Keratinocyte (primary cell): ENCODE data around the gene ITIH4. TPM values are rescaled to one million over a fixed set of nuclear protein-coding genes. Genes with fewer than 3 reads are reported as not detected.

Experiments used
- DNase-seq: peaks from one replicate; pipeline ENCODE4 v3.0.0-alpha.2; 2011; ENCODE audit warnings: low read depth, missing footprints, low spot score
- FAIRE-seq: peaks from 2 replicates; lab custom pipeline; 2011; peaks lifted over from hg19 to GRCh38; lab: Jason Lieb, UNC
- H2AFZ ChIP-seq: 2 replicates; pipeline ENCODE4 v1.6.0; 2012; ENCODE audit warnings: low read length, control low read depth, inconsistent platforms; ENCODE audit not compliant: control insufficient read depth
- H3K27ac ChIP-seq: 2 replicates; pipeline ENCODE4 v1.5.1; 2011; ENCODE audit warnings: low read length; ENCODE audit not compliant: control insufficient read depth, insufficient read depth
- H3K27me3 ChIP-seq: 3 replicates; pipeline ENCODE4 v1.6.0; 2011; ENCODE audit warnings: low read length; ENCODE audit not compliant: control insufficient read depth, insufficient read depth; ENCODE audit errors: extremely low read depth
- H3K36me3 ChIP-seq, 2 experiments: 2 replicates in 1 of 2; 3 replicates in 1 of 2; pipeline ENCODE4 v1.5.1; 2011; ENCODE audit warnings: low read length in 2 of 2, mild to moderate bottlenecking in 1 of 2; ENCODE audit not compliant: control insufficient read depth in 2 of 2, insufficient read depth in 2 of 2; ENCODE audit errors: extremely low read depth in 1 of 2
- H3K4me1 ChIP-seq: 3 replicates; pipeline ENCODE4 v1.5.1; 2011; ENCODE audit warnings: low read length; ENCODE audit not compliant: control insufficient read depth, insufficient read depth; ENCODE audit errors: extremely low read depth
- H3K4me2 ChIP-seq: 3 replicates; pipeline ENCODE4 v1.6.0; 2011; ENCODE audit warnings: low read depth, low read length; ENCODE audit not compliant: control insufficient read depth, insufficient read depth; ENCODE audit errors: extremely low read depth
- H3K4me3 ChIP-seq, 3 experiments: fragments of 200-600 bp in 1 of 3; sonication (generic) in 1 of 3; 2 replicates in 2 of 3; 3 replicates in 1 of 3; pipeline ENCODE4 v1.5.1; 2011 to 2016; ENCODE audit warnings: low read length in 3 of 3, mild to moderate bottlenecking in 3 of 3, control low read depth in 2 of 3, inconsistent platforms in 1 of 3, low read depth in 1 of 3, mixed read lengths in 1 of 3, mixed run types in 1 of 3, moderate library complexity in 1 of 3; ENCODE audit not compliant: control insufficient read depth in 2 of 3, insufficient read depth in 2 of 3; ENCODE audit errors: extremely low read depth in 1 of 3
- H3K79me2 ChIP-seq: 2 replicates; pipeline ENCODE4 v1.6.0; 2012; ENCODE audit warnings: low read length; ENCODE audit not compliant: control insufficient read depth, insufficient read depth
- H3K9ac ChIP-seq: 3 replicates; pipeline ENCODE4 v1.6.0; 2011; ENCODE audit warnings: low read length; ENCODE audit not compliant: control insufficient read depth, insufficient read depth; ENCODE audit errors: extremely low read depth
- H3K9me1 ChIP-seq: 3 replicates; pipeline ENCODE4 v1.6.0; 2011; ENCODE audit warnings: low read length; ENCODE audit not compliant: control insufficient read depth, insufficient read depth; ENCODE audit errors: extremely low read depth
- H3K9me3 ChIP-seq: 2 replicates; pipeline ENCODE4 v1.5.1; 2012; ENCODE audit warnings: low read depth, low read length; ENCODE audit not compliant: control insufficient read depth
- H4K20me1 ChIP-seq: 3 replicates; pipeline ENCODE4 v1.6.0; 2011; ENCODE audit warnings: low read length; ENCODE audit not compliant: control insufficient read depth, insufficient read depth; ENCODE audit errors: extremely low read depth
- EZH2 ChIP-seq: IDR thresholded peaks from one replicate; pipeline ENCODE4 v1.6.1; 2012; ENCODE audit warnings: inconsistent platforms, mild to moderate bottlenecking, low read length, moderate library complexity
- dilution Hi-C: fragments of 300-500 bp; cut with MboI; formaldehyde crosslinking; loops from one replicate; pipeline ENCODE4 v1.7.0; 2020; ENCODE audit warnings: low sequenced_read_pairs; ENCODE audit not compliant: extremely low pct_ligation_motif_present
- polyA plus RNA-seq, 5 experiments: library from polyadenylated mRNA; depleted of rRNA in 3 of 5; stranded (reverse) in 3 of 5; stranded (forward) in 1 of 5; unstranded in 1 of 5; fragments of >200 nt; gene quantifications; 1 replicate in 1 of 5; 2 replicates in 3 of 5; 3 replicates in 1 of 5; pipeline versions ENCODE4 v1.2.1 to v1.2.3, GENCODE V29; 2011 to 2012; ENCODE audit warnings: missing spikeins in 2 of 5, low read depth in 1 of 5, low replicate concordance in 1 of 5
- TF ChIP-seq, protein P1 (sequence below), 3 experiments: IDR thresholded peaks in 1 of 3; conservative IDR thresholded peaks in 1 of 3; optimal IDR thresholded peaks in 1 of 3; 2 replicates in 2 of 3; 3 replicates in 1 of 3; pipeline versions ENCODE3 to v1.5.1; 2011; ENCODE audit warnings: low read length in 3 of 3, mild to moderate bottlenecking in 3 of 3, moderate library complexity in 2 of 3, control low read depth in 1 of 3, inconsistent platforms in 1 of 3; ENCODE audit not compliant: insufficient read depth in 2 of 3; ENCODE audit errors: extremely low read depth in 1 of 3

Gene ITIH4
- polyA plus RNA-seq, 1 donor (not counting 4 experiments of a cell fraction or from before 2014, with no cell fraction given) = 1.4 TPM

DNA sequence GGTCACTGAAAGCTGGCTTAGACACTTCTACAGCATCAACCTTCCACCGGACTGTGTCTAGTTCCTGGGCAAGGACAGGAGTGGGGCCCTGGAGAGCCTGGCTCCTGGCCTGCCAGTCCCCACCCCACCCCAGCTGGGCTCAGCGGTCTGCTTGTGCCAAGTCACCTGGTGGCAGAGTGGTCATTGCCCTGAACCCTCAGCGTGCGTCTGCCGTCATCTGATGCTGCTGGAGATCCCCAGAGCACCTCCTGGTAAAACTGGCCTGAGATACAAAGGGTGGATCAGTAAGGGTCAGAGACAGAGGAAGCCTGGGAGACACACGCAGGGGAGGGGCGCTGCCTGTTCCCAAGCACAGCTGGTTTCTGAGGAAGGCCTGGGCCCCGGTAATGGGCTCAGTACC is 16.7 kb downstream of the ITIH4 start:
- no peaks in the 10 kb centered on the region for H3K79me2 ChIP-seq
- DNase-seq (no peak), FAIRE-seq (no peak)
- H3K36me3 ChIP-seq = no peaks in the 10 kb centered on the region
- TF ChIP-seq, protein P1, sequence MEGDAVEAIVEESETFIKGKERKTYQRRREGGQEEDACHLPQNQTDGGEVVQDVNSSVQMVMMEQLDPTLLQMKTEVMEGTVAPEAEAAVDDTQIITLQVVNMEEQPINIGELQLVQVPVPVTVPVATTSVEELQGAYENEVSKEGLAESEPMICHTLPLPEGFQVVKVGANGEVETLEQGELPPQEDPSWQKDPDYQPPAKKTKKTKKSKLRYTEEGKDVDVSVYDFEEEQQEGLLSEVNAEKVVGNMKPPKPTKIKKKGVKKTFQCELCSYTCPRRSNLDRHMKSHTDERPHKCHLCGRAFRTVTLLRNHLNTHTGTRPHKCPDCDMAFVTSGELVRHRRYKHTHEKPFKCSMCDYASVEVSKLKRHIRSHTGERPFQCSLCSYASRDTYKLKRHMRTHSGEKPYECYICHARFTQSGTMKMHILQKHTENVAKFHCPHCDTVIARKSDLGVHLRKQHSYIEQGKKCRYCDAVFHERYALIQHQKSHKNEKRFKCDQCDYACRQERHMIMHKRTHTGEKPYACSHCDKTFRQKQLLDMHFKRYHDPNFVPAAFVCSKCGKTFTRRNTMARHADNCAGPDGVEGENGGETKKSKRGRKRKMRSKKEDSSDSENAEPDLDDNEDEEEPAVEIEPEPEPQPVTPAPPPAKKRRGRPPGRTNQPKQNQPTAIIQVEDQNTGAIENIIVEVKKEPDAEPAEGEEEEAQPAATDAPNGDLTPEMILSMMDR (optimal IDR thresholded peaks at IDR 0.05 in 1 of 3, IDR thresholded peaks at IDR 0.05 in 1 of 3, conservative IDR thresholded peaks at IDR 0.05 in 1 of 3; ENCODE audit: extremely low read depth in 1 of 3, insufficient read depth in 2 of 3, low read length in 3 of 3) = no peak
- no peak for TF ChIP-seq EZH2
- H3K27me3 ChIP-seq = no peaks in the 10 kb centered on the region
- no peak overlapping the region for H3K4me2 ChIP-seq
- H3K4me3 ChIP-seq = no peak overlapping the region
- no peaks in the 10 kb centered on the region for H3K9me1 ChIP-seq
- H3K27ac ChIP-seq = no peak overlapping the region
- H3K4me1 ChIP-seq = no peaks in the 10 kb centered on the region
- H4K20me1 ChIP-seq = no peaks in the 10 kb centered on the region
- no peaks in the 10 kb centered on the region for H3K9me3 ChIP-seq
- dilution Hi-C loops = no loop called here
- no peak overlapping the region for H3K9ac ChIP-seq
- H2AFZ ChIP-seq = no peak overlapping the region

DNA sequence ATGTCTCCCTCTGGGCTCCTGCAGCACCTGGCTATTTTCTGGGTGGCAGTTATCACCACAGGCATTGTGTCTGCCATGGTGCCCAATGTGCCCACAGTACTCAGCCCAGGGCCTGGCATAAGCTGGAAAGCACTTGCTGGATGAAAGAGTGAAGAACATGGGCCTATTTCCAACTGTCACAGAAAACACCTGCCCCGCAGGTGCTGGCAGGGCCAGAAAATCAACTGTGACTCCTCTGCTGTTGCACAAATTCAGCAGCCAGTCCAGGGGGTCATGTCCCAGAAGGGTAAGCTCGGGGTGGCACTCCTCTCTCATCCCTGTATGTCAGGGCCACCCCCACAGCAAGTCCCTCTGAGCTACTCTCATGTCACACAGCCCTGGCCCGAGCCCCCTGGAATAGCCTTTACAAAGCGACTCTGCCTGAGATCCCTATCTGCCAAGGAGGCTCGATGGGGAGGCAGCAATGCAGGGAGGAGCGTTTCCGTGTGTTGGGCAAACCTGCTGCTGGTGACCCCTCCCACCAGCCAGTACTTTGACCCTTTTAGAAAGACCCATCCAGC is 18.9 kb downstream of the ITIH4 start:
- no peaks in the 10 kb centered on the region for H3K9me1 ChIP-seq
- H3K27me3 ChIP-seq = no peaks in the 10 kb centered on the region
- TF ChIP-seq, protein P1 (optimal IDR thresholded peaks at IDR 0.05 in 1 of 3, IDR thresholded peaks at IDR 0.05 in 1 of 3, conservative IDR thresholded peaks at IDR 0.05 in 1 of 3; ENCODE audit: extremely low read depth in 1 of 3, insufficient read depth in 2 of 3, low read length in 3 of 3) = no peak
- no peak for TF ChIP-seq EZH2
- FAIRE-seq = no peak
- no peak overlapping the region for H3K9ac ChIP-seq
- H3K4me1 ChIP-seq = no peaks in the 10 kb centered on the region
- no peak overlapping the region for H3K4me2 ChIP-seq
- dilution Hi-C loops = no loop called here
- no peak overlapping the region for H3K27ac ChIP-seq
- no peaks in the 10 kb centered on the region for H3K79me2 ChIP-seq
- no peaks in the 10 kb centered on the region for H4K20me1 ChIP-seq
- no peak for DNase-seq
- no peak overlapping the region for H2AFZ ChIP-seq
- H3K36me3 ChIP-seq = no peaks in the 10 kb centered on the region
- H3K9me3 ChIP-seq = no peaks in the 10 kb centered on the region
- H3K4me3 ChIP-seq = no peak overlapping the region
